Endodermal cell (in vitro differentiated cells): ENCODE data around the gene CLDN14. TPM values are rescaled to one million over a fixed set of nuclear protein-coding genes. Genes with fewer than 3 reads are reported as not detected.

Source experiments
- DNase-seq: peaks from one replicate; pipeline ENCODE4 v3.0.0-alpha.2; 2017
- H3K27ac ChIP-seq: 2 replicates; pipeline ENCODE4 v1.5.1; 2013; ENCODE audit warnings: mild to moderate bottlenecking, low read depth, low read length, moderate library complexity
- H3K27me3 ChIP-seq: 2 replicates; pipeline ENCODE4 v1.6.1; 2013; ENCODE audit warnings: mild to moderate bottlenecking, low read length, moderate library complexity; ENCODE audit not compliant: insufficient read depth, control insufficient read depth, poor library complexity, severe bottlenecking
- H3K36me3 ChIP-seq: 2 replicates; pipeline ENCODE4 v1.7.0; 2013; ENCODE audit warnings: mild to moderate bottlenecking, low read length, moderate library complexity; ENCODE audit not compliant: control insufficient read depth, insufficient read depth
- H3K4me1 ChIP-seq: one replicate; pipeline ENCODE4 v1.7.0; 2013; ENCODE audit warnings: low read length; ENCODE audit not compliant: control insufficient read depth, insufficient read depth
- H3K4me3 ChIP-seq: 2 replicates; pipeline ENCODE4 v1.5.1; 2013; ENCODE audit warnings: mild to moderate bottlenecking, low read length, moderate library complexity
- H3K9ac ChIP-seq: 2 replicates; pipeline ENCODE4 v1.6.1; 2013; ENCODE audit warnings: mild to moderate bottlenecking, low read length, moderate library complexity; ENCODE audit not compliant: poor library complexity, severe bottlenecking; ENCODE audit errors: extremely low read depth
- H3K9me3 ChIP-seq: 2 replicates; pipeline ENCODE4 v1.6.1; 2013; ENCODE audit warnings: mild to moderate bottlenecking, low read length, moderate library complexity; ENCODE audit not compliant: control insufficient read depth
- H3K27ac Mint-ChIP-seq: 2 replicates; pipeline ENCODE4 v1.8.0; 2020; ENCODE audit warnings: mixed read lengths
- H3K27me3 Mint-ChIP-seq: 2 replicates; pipeline ENCODE4 v1.8.0; 2021; ENCODE audit warnings: mild to moderate bottlenecking, mixed read lengths; ENCODE audit not compliant: insufficient read depth
- H3K36me3 Mint-ChIP-seq: 2 replicates; pipeline ENCODE4 v1.8.0; 2020; ENCODE audit warnings: low read depth, mixed read lengths
- H3K4me1 Mint-ChIP-seq: 2 replicates; pipeline ENCODE4 v1.8.0; 2020; ENCODE audit warnings: mixed read lengths
- H3K4me3 Mint-ChIP-seq: 2 replicates; pipeline ENCODE4 v1.8.0; 2020; ENCODE audit warnings: mild to moderate bottlenecking, moderate library complexity, mixed read lengths
- H3K9me3 Mint-ChIP-seq: 2 replicates; pipeline ENCODE4 v1.8.0; 2020; ENCODE audit warnings: mild to moderate bottlenecking, mixed read lengths
- WGBS, 2 experiments: methylation state at CpG; one replicate each; pipeline versions ENCODE4 v1.1.5 to v1.1.7; 2013; ENCODE audit warnings: missing lambda C conversion rate in 2 of 2, mixed read lengths in 1 of 2; ENCODE audit not compliant: insufficient coverage in 1 of 2, insufficient read length in 1 of 2; 5-methylcytosine and 5-hydroxymethylcytosine counted together
- total RNA-seq, 2 donors: library from RNA; stranded (reverse); fragmentation: NEBNext Ultra II Directional in 1 of 2; extraction: Animal tissue kit (Norgen Biotek cat#: 25700) in 1 of 2; gene quantifications; 2 replicates in 1 of 2; 3 replicates in 1 of 2; pipeline ENCODE4 v1.2.1, GENCODE V29; 2021
- TF ChIP-seq, protein P1 (sequence below): fragments of 200-600 bp; sonication (generic); conservative IDR thresholded peaks from 2 replicates; pipeline ENCODE4 v1.5.0; 2021; ENCODE audit warnings: antibody characterized with exemption, mild to moderate bottlenecking

Gene CLDN14
- total RNA-seq, 2 donors from 2014 or later: not detected

DNA sequence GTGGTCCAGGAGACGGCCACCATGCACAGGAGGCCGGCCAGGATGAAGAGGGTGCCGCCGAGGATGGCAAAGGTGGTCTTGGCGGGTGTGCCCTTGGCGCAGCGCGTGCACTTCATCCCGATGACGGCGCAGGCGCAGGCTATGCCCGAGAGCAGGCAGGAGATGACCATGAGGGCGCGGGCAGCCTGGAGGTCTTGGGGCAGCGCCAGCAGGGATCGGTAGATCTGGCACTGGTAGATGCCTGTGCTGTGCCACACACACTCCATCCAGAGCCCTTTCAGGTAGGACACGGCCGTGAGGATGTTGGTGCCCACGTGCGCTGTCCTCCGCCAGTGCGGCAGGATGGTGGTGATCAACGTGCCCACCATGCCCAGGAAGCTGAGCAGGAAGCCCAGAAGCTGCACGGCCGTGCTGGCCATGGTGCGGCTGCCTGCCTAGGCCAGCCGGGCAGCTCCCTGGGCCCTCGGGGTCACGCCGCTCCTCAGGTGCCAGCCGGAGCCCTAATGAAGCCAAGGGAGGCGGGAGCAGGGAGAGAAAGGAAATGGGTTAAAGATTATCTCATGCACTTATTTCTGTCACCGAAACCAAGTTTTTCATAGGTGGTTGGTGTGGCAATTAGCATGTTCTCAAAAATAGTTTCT, 18.5 kb downstream of the CLDN14 start:
- Mint-ChIP-seq H3K4me3 (no peak overlapping the region), H3K9me3 (no peaks in the 10 kb centered on the region), H3K36me3 (no peaks in the 10 kb centered on the region), H3K27me3 (no peaks in the 10 kb centered on the region), H3K27ac (no peak overlapping the region), H3K4me1 (peaks cover 4% of the 10 kb centered on the region)
- no peaks in the 10 kb centered on the region for H3K27me3 ChIP-seq
- H3K4me1 ChIP-seq: no peaks in the 10 kb centered on the region
- H3K4me3 ChIP-seq: no peak overlapping the region
- no peak for DNase-seq
- H3K27ac ChIP-seq: no peak overlapping the region
- no peak overlapping the region for H3K9ac ChIP-seq
- TF ChIP-seq, protein P1, sequence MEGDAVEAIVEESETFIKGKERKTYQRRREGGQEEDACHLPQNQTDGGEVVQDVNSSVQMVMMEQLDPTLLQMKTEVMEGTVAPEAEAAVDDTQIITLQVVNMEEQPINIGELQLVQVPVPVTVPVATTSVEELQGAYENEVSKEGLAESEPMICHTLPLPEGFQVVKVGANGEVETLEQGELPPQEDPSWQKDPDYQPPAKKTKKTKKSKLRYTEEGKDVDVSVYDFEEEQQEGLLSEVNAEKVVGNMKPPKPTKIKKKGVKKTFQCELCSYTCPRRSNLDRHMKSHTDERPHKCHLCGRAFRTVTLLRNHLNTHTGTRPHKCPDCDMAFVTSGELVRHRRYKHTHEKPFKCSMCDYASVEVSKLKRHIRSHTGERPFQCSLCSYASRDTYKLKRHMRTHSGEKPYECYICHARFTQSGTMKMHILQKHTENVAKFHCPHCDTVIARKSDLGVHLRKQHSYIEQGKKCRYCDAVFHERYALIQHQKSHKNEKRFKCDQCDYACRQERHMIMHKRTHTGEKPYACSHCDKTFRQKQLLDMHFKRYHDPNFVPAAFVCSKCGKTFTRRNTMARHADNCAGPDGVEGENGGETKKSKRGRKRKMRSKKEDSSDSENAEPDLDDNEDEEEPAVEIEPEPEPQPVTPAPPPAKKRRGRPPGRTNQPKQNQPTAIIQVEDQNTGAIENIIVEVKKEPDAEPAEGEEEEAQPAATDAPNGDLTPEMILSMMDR: no peak
- no peaks in the 10 kb centered on the region for H3K36me3 ChIP-seq
- WGBS, 2 experiments: 90 to 97% methylated on average over 14 to 34 of the region's 34 CpGs
- no peaks in the 10 kb centered on the region for H3K9me3 ChIP-seq

DNA sequence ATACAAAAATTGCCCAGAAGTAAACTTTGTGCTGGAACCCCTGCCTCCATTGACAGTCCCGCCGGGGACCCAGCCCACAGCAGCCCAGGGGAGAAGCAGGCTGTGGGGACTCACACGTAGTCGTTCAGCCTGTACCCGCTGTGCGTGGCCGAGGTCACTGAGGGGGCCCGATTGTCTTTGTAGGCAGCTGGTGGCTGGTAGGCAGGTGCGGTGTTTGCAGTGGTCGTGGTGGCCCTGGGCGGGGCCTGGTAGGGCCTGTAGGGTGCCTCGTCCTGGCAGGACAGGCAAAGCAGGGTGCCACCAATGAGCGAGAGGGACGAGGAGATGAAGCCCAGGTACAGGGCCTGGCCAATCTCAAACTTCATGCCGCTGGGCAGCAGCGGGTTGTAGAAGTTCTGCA, 19.1 kb downstream of the CLDN14 start:
- Mint-ChIP-seq H3K4me3 (no peak overlapping the region), H3K27me3 (no peaks in the 10 kb centered on the region), H3K9me3 (no peaks in the 10 kb centered on the region), H3K27ac (no peak overlapping the region), H3K4me1 (peaks cover 4% of the 10 kb centered on the region), H3K36me3 (no peaks in the 10 kb centered on the region)
- Histone ChIP-seq H3K9ac (no peak overlapping the region), H3K27me3 (no peaks in the 10 kb centered on the region), H3K9me3 (no peaks in the 10 kb centered on the region), H3K4me3 (no peak overlapping the region), H3K27ac (no peak overlapping the region), H3K4me1 (no peaks in the 10 kb centered on the region), H3K36me3 (no peaks in the 10 kb centered on the region)
- DNase-seq: peak; percentile 43
- 89 to 93% methylated on average over 11 to 16 of the region's 16 CpGs for WGBS, 2 experiments
- TF ChIP-seq, protein P1: no peak

DNA sequence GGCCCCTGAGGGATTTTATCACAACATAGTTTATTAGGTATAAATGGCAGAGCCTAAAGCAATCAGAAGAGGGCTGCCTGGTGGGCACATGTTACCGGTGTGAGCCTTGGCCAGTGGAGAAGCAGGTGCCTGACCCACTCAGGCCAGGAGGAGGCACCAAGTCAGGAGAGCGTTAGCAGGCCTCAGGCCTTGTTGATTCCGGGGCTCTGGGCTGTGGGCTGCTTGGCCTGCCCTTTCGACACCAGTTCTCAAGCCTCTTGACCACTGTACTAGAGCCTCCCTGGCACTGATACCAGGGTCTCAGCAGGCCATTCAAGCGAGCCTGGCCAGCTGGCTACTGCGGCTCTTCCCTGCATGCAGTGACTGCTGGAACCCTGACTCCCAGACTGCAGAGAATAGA, 20.8 kb downstream of the CLDN14 start:
- Histone ChIP-seq H3K9ac (no peak overlapping the region), H3K4me3 (no peak overlapping the region), H3K27ac (no peak overlapping the region), H3K9me3 (no peaks in the 10 kb centered on the region), H3K4me1 (peaks cover 7% of the 10 kb centered on the region), H3K36me3 (no peaks in the 10 kb centered on the region), H3K27me3 (no peaks in the 10 kb centered on the region)
- H3K27me3 Mint-ChIP-seq: no peaks in the 10 kb centered on the region
- peaks cover 17% of the 10 kb centered on the region for H3K4me1 Mint-ChIP-seq
- H3K9me3 Mint-ChIP-seq: no peaks in the 10 kb centered on the region
- H3K36me3 Mint-ChIP-seq: no peaks in the 10 kb centered on the region
- peak; percentile 50 for DNase-seq
- TF ChIP-seq, protein P1: peak; percentile 27
- H3K4me3 Mint-ChIP-seq: no peak overlapping the region
- H3K27ac Mint-ChIP-seq: no peak overlapping the region
- WGBS, 2 experiments: 93 to 96% methylated on average over 6 of the region's 6 CpGs
